NB4 (cell line): Measurements from ENCODE around the gene SP2.

Experiments used
- DNase-seq: peaks from one replicate; pipeline ENCODE4 v3.0.0; 2010; ENCODE audit warnings: low read depth
- H3K4me3 ChIP-seq: one replicate; pipeline ENCODE4 v1.5.1; 2011; ENCODE audit warnings: mild to moderate bottlenecking, low read depth, low read length, moderate library complexity
- CTCF ChIP-seq: IDR thresholded peaks from one replicate; pipeline ENCODE4 v1.5.1; 2012; ENCODE audit warnings: low read depth, low read length
- MAX ChIP-seq: IDR thresholded peaks from 2 replicates; pipeline ENCODE4 v1.6.1; 2011; ENCODE audit warnings: low read depth, low read length
- MYC ChIP-seq: IDR thresholded peaks from 2 replicates; pipeline ENCODE4 v1.6.1; 2011; ENCODE audit warnings: low read depth, low read length
- POLR2A ChIP-seq: IDR thresholded peaks from 2 replicates; pipeline ENCODE4 v1.6.1; 2011; ENCODE audit warnings: mild to moderate bottlenecking; ENCODE audit not compliant: insufficient read length; ENCODE audit errors: extremely low read depth

The SP2 gene

DNA sequence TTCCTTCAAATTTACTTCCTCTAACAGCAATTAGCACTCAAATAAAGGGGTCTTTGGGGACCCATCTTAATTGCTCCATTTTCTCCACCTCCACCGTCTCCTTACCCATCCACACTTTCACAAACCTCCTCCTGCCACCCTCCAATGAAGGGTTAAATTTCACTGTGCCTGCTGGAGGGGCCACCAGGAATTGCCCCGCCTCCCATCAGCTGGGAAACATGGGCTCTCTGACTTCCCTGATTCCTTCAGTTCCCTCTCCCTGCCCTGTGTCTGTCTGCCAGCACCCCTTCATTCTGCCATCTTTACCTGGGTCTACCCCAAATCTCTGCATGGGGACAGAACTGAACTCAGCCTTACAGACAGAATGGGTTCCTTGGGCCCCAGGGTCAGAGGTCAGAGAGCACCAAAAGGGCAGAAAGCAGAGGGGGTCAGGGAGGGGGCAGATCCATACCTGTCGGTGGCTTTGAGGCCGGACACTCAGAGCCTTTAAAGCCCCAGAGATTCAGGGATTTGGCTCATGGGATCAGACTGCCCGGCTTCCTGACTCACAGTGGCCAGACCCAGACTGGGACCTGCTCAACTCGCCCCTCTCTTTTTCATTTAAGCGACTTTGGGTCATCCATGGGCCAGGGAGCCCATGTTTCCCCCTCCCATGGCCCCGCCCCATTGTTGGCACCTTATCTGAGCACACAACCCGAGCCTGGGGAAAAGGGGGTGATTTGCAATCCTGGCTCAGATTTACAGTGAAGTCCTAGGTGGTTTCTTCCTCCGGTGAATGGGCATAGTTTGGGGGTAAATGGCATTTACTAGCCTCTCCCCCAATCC is 17.6 kb upstream of the SP2 start:
- TF ChIP-seq CTCF (no peak), POLR2A (no peak), MAX (no peak), MYC (no peak)
- no peak for DNase-seq
- no peak overlapping the region for H3K4me3 ChIP-seq

GRCh38 chr17:47879028-47879585 is 16.9 kb upstream of the SP2 start:
- no peak overlapping the region for H3K4me3 ChIP-seq
- TF ChIP-seq MAX = no peak
- no peak for TF ChIP-seq CTCF
- TF ChIP-seq MYC = no peak
- no peak for TF ChIP-seq POLR2A
- peak; percentile 29 for DNase-seq

- TF ChIP-seq POLR2A (no peak), CTCF (no peak), MYC (no peak), MAX (no peak)
- no peak overlapping the region for H3K4me3 ChIP-seq
- no peak for DNase-seq
These were observed 16.1 kb upstream of the SP2 start for GRCh38 chr17:47879776-47880454.

GRCh38 chr17:47882247-47882646 is 13.8 kb upstream of the SP2 start:
- DNase-seq = no peak
- H3K4me3 ChIP-seq = no peak overlapping the region
- no peak for TF ChIP-seq POLR2A

GRCh38 chr17:47882695-47883588 is 13.1 kb upstream of the SP2 start:
- H3K4me3 ChIP-seq = no peak overlapping the region
- no peak for DNase-seq
- TF ChIP-seq POLR2A (no peak), CTCF (no peak), MYC (no peak), MAX (no peak)
